Keratinocyte (primary cell): ENCODE measurements around the gene MRPS18A. TPM values are rescaled to one million over a fixed set of nuclear protein-coding genes. Genes with fewer than 3 reads are reported as not detected.

ENCODE experiments used
- DNase-seq: peaks from one replicate; pipeline ENCODE4 v3.0.0-alpha.2; 2011; ENCODE audit warnings: low read depth, missing footprints, low spot score
- FAIRE-seq: peaks from 2 replicates; lab custom pipeline; 2011; peaks lifted over from hg19 to GRCh38; lab: Jason Lieb, UNC
- H2AFZ ChIP-seq: 2 replicates; pipeline ENCODE4 v1.6.0; 2012; ENCODE audit warnings: low read length, control low read depth, inconsistent platforms; ENCODE audit not compliant: control insufficient read depth
- H3K27ac ChIP-seq: 2 replicates; pipeline ENCODE4 v1.5.1; 2011; ENCODE audit warnings: low read length; ENCODE audit not compliant: control insufficient read depth, insufficient read depth
- H3K27me3 ChIP-seq: 3 replicates; pipeline ENCODE4 v1.6.0; 2011; ENCODE audit warnings: low read length; ENCODE audit not compliant: control insufficient read depth, insufficient read depth; ENCODE audit errors: extremely low read depth
- H3K36me3 ChIP-seq, 2 experiments: 2 replicates in 1 of 2; 3 replicates in 1 of 2; pipeline ENCODE4 v1.5.1; 2011; ENCODE audit warnings: low read length in 2 of 2, mild to moderate bottlenecking in 1 of 2; ENCODE audit not compliant: control insufficient read depth in 2 of 2, insufficient read depth in 2 of 2; ENCODE audit errors: extremely low read depth in 1 of 2
- H3K4me1 ChIP-seq: 3 replicates; pipeline ENCODE4 v1.5.1; 2011; ENCODE audit warnings: low read length; ENCODE audit not compliant: control insufficient read depth, insufficient read depth; ENCODE audit errors: extremely low read depth
- H3K4me2 ChIP-seq: 3 replicates; pipeline ENCODE4 v1.6.0; 2011; ENCODE audit warnings: low read depth, low read length; ENCODE audit not compliant: control insufficient read depth, insufficient read depth; ENCODE audit errors: extremely low read depth
- H3K4me3 ChIP-seq, 3 experiments: fragments of 200-600 bp in 1 of 3; sonication (generic) in 1 of 3; 2 replicates in 2 of 3; 3 replicates in 1 of 3; pipeline ENCODE4 v1.5.1; 2011 to 2016; ENCODE audit warnings: low read length in 3 of 3, mild to moderate bottlenecking in 3 of 3, control low read depth in 2 of 3, inconsistent platforms in 1 of 3, low read depth in 1 of 3, mixed read lengths in 1 of 3, mixed run types in 1 of 3, moderate library complexity in 1 of 3; ENCODE audit not compliant: control insufficient read depth in 2 of 3, insufficient read depth in 2 of 3; ENCODE audit errors: extremely low read depth in 1 of 3
- H3K79me2 ChIP-seq: 2 replicates; pipeline ENCODE4 v1.6.0; 2012; ENCODE audit warnings: low read length; ENCODE audit not compliant: control insufficient read depth, insufficient read depth
- H3K9ac ChIP-seq: 3 replicates; pipeline ENCODE4 v1.6.0; 2011; ENCODE audit warnings: low read length; ENCODE audit not compliant: control insufficient read depth, insufficient read depth; ENCODE audit errors: extremely low read depth
- H3K9me1 ChIP-seq: 3 replicates; pipeline ENCODE4 v1.6.0; 2011; ENCODE audit warnings: low read length; ENCODE audit not compliant: control insufficient read depth, insufficient read depth; ENCODE audit errors: extremely low read depth
- H3K9me3 ChIP-seq: 2 replicates; pipeline ENCODE4 v1.5.1; 2012; ENCODE audit warnings: low read depth, low read length; ENCODE audit not compliant: control insufficient read depth
- H4K20me1 ChIP-seq: 3 replicates; pipeline ENCODE4 v1.6.0; 2011; ENCODE audit warnings: low read length; ENCODE audit not compliant: control insufficient read depth, insufficient read depth; ENCODE audit errors: extremely low read depth
- EZH2 ChIP-seq: IDR thresholded peaks from one replicate; pipeline ENCODE4 v1.6.1; 2012; ENCODE audit warnings: inconsistent platforms, mild to moderate bottlenecking, low read length, moderate library complexity
- dilution Hi-C: fragments of 300-500 bp; cut with MboI; formaldehyde crosslinking; loops from one replicate; pipeline ENCODE4 v1.7.0; 2020; ENCODE audit warnings: low sequenced_read_pairs; ENCODE audit not compliant: extremely low pct_ligation_motif_present
- polyA plus RNA-seq, 5 experiments: library from polyadenylated mRNA; depleted of rRNA in 3 of 5; stranded (reverse) in 3 of 5; stranded (forward) in 1 of 5; unstranded in 1 of 5; fragments of >200 nt; gene quantifications; 1 replicate in 1 of 5; 2 replicates in 3 of 5; 3 replicates in 1 of 5; pipeline versions ENCODE4 v1.2.1 to v1.2.3, GENCODE V29; 2011 to 2012; ENCODE audit warnings: missing spikeins in 2 of 5, low read depth in 1 of 5, low replicate concordance in 1 of 5
- TF ChIP-seq, protein P1 (sequence below), 3 experiments: IDR thresholded peaks in 1 of 3; conservative IDR thresholded peaks in 1 of 3; optimal IDR thresholded peaks in 1 of 3; 2 replicates in 2 of 3; 3 replicates in 1 of 3; pipeline versions ENCODE3 to v1.5.1; 2011; ENCODE audit warnings: low read length in 3 of 3, mild to moderate bottlenecking in 3 of 3, moderate library complexity in 2 of 3, control low read depth in 1 of 3, inconsistent platforms in 1 of 3; ENCODE audit not compliant: insufficient read depth in 2 of 3; ENCODE audit errors: extremely low read depth in 1 of 3

MRPS18A gene
- polyA plus RNA-seq, 1 donor (not counting 4 experiments of a cell fraction or from before 2014, with no cell fraction given), result 48.8 TPM

GRCh38 chr6:43699564-43700186 lies 12.1 kb upstream of the MRPS18A start:
- dilution Hi-C loops, result no loop called here
- no peak overlapping the region for H3K9ac ChIP-seq
- no peak overlapping the region for H2AFZ ChIP-seq
- no peaks in the 10 kb centered on the region for H3K9me3 ChIP-seq
- H3K4me1 ChIP-seq, result peaks cover 16% of the 10 kb centered on the region
- no peaks in the 10 kb centered on the region for H3K36me3 ChIP-seq
- H3K9me1 ChIP-seq, result no peaks in the 10 kb centered on the region
- no peak overlapping the region for H3K27ac ChIP-seq
- H3K4me3 ChIP-seq, result no peak overlapping the region
- H4K20me1 ChIP-seq, result no peaks in the 10 kb centered on the region
- DNase-seq, result no peak
- FAIRE-seq, result no peak
- no peak overlapping the region for H3K4me2 ChIP-seq
- no peaks in the 10 kb centered on the region for H3K27me3 ChIP-seq
- H3K79me2 ChIP-seq, result no peaks in the 10 kb centered on the region
- TF ChIP-seq, protein P1, sequence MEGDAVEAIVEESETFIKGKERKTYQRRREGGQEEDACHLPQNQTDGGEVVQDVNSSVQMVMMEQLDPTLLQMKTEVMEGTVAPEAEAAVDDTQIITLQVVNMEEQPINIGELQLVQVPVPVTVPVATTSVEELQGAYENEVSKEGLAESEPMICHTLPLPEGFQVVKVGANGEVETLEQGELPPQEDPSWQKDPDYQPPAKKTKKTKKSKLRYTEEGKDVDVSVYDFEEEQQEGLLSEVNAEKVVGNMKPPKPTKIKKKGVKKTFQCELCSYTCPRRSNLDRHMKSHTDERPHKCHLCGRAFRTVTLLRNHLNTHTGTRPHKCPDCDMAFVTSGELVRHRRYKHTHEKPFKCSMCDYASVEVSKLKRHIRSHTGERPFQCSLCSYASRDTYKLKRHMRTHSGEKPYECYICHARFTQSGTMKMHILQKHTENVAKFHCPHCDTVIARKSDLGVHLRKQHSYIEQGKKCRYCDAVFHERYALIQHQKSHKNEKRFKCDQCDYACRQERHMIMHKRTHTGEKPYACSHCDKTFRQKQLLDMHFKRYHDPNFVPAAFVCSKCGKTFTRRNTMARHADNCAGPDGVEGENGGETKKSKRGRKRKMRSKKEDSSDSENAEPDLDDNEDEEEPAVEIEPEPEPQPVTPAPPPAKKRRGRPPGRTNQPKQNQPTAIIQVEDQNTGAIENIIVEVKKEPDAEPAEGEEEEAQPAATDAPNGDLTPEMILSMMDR (optimal IDR thresholded peaks at IDR 0.05 in 1 of 3, IDR thresholded peaks at IDR 0.05 in 1 of 3, conservative IDR thresholded peaks at IDR 0.05 in 1 of 3; ENCODE audit: extremely low read depth in 1 of 3, insufficient read depth in 2 of 3, low read length in 3 of 3), result no peak
- no peak for TF ChIP-seq EZH2

- no peak overlapping the region for H3K4me2 ChIP-seq
- dilution Hi-C loops, result no loop called here
- H3K4me3 ChIP-seq, result no peak overlapping the region
- H3K27me3 ChIP-seq, result no peaks in the 10 kb centered on the region
- H3K4me1 ChIP-seq, result peaks cover 16% of the 10 kb centered on the region
- DNase-seq, result no peak
- H3K27ac ChIP-seq, result no peak overlapping the region
- FAIRE-seq, result no peak
- no peak overlapping the region for H2AFZ ChIP-seq
- H3K36me3 ChIP-seq, result no peaks in the 10 kb centered on the region
- H4K20me1 ChIP-seq, result no peaks in the 10 kb centered on the region
- H3K79me2 ChIP-seq, result no peaks in the 10 kb centered on the region
- TF ChIP-seq EZH2, result no peak
- TF ChIP-seq, protein P1 (optimal IDR thresholded peaks at IDR 0.05 in 1 of 3, IDR thresholded peaks at IDR 0.05 in 1 of 3, conservative IDR thresholded peaks at IDR 0.05 in 1 of 3; ENCODE audit: extremely low read depth in 1 of 3, insufficient read depth in 2 of 3, low read length in 3 of 3), result no peak
- H3K9me3 ChIP-seq, result no peaks in the 10 kb centered on the region
- no peak overlapping the region for H3K9ac ChIP-seq
- no peaks in the 10 kb centered on the region for H3K9me1 ChIP-seq
Measured at GRCh38 chr6:43698584-43699349, 11.2 kb upstream of the MRPS18A start.
